ENCODE measurements around the gene KCTD11.

DNA sequence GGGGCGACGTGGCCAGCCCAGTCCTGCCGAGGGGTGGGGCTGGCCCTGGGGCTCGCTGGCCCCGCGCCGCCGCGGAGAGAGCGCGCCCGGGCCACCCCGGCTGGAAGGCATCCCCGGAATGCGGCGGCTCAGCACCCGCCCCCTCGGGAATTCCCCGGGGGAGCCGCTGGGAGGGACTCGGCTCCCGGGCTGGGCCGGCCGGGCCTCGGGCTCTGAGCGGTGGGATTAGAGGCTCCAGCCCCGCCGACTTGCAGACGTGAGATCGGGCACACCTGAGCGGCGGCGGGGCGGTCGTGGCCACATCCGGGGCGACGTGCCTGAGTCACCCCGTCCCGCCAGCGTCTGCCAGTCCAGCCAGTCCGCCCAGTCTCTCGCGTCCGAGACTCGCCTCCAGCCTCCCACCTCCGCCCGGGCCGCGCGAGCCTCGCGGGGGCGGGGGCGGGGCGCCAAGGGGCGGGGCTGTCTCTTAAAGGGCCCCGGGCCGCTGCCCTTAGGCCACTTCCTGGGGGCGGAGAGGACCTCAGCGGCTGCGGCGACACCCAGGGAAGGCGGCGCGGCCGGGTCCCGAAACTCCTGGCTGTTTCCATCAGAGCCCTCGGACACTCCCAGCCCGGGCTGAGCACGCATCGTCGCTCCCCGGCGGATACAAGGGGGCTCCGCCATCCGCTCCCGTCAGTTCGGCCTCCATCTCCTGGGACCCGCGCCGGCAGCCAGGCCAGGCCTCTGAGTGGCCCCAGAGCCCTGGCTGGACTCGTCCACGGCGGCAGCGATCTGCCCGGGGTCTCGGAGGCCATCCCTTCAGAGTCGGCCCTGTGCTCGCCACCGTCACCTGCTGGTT is at the start of gene KCTD11:
- TF ChIP-seq, protein P1, sequence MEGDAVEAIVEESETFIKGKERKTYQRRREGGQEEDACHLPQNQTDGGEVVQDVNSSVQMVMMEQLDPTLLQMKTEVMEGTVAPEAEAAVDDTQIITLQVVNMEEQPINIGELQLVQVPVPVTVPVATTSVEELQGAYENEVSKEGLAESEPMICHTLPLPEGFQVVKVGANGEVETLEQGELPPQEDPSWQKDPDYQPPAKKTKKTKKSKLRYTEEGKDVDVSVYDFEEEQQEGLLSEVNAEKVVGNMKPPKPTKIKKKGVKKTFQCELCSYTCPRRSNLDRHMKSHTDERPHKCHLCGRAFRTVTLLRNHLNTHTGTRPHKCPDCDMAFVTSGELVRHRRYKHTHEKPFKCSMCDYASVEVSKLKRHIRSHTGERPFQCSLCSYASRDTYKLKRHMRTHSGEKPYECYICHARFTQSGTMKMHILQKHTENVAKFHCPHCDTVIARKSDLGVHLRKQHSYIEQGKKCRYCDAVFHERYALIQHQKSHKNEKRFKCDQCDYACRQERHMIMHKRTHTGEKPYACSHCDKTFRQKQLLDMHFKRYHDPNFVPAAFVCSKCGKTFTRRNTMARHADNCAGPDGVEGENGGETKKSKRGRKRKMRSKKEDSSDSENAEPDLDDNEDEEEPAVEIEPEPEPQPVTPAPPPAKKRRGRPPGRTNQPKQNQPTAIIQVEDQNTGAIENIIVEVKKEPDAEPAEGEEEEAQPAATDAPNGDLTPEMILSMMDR (IDR thresholded peaks at IDR 0.05; ENCODE audit: low read depth, low read length, missing input control), result no peak
- TF ChIP-seq EGR1 (IDR thresholded peaks at IDR 0.05; ENCODE audit: low read depth in 2 of 2) (peak; percentile 50 to 93), GABPA (IDR thresholded peaks at IDR 0.05 in 1 of 2, conservative IDR thresholded peaks at IDR 0.05 in 1 of 2) (no peak), HNF4A (conservative IDR thresholded peaks at IDR 0.05) (no peak), JUND (IDR thresholded peaks at IDR 0.05) (no peak), RAD21 (IDR thresholded peaks at IDR 0.05) (no peak), RXRA (IDR thresholded peaks at IDR 0.05) (no peak), YY1 (IDR thresholded peaks at IDR 0.05) (peak; percentile 33), TAF1 (conservative IDR thresholded peaks at IDR 0.05) (no peak)
- TF ChIP-seq, protein P2, sequence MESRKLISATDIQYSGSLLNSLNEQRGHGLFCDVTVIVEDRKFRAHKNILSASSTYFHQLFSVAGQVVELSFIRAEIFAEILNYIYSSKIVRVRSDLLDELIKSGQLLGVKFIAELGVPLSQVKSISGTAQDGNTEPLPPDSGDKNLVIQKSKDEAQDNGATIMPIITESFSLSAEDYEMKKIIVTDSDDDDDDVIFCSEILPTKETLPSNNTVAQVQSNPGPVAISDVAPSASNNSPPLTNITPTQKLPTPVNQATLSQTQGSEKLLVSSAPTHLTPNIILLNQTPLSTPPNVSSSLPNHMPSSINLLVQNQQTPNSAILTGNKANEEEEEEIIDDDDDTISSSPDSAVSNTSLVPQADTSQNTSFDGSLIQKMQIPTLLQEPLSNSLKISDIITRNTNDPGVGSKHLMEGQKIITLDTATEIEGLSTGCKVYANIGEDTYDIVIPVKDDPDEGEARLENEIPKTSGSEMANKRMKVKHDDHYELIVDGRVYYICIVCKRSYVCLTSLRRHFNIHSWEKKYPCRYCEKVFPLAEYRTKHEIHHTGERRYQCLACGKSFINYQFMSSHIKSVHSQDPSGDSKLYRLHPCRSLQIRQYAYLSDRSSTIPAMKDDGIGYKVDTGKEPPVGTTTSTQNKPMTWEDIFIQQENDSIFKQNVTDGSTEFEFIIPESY (IDR thresholded peaks at IDR 0.05), result no peak
- TF ChIP-seq, protein P3, sequence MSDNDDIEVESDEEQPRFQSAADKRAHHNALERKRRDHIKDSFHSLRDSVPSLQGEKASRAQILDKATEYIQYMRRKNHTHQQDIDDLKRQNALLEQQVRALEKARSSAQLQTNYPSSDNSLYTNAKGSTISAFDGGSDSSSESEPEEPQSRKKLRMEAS (IDR thresholded peaks at IDR 0.05), result no peak
- TF ChIP-seq, protein P4, sequence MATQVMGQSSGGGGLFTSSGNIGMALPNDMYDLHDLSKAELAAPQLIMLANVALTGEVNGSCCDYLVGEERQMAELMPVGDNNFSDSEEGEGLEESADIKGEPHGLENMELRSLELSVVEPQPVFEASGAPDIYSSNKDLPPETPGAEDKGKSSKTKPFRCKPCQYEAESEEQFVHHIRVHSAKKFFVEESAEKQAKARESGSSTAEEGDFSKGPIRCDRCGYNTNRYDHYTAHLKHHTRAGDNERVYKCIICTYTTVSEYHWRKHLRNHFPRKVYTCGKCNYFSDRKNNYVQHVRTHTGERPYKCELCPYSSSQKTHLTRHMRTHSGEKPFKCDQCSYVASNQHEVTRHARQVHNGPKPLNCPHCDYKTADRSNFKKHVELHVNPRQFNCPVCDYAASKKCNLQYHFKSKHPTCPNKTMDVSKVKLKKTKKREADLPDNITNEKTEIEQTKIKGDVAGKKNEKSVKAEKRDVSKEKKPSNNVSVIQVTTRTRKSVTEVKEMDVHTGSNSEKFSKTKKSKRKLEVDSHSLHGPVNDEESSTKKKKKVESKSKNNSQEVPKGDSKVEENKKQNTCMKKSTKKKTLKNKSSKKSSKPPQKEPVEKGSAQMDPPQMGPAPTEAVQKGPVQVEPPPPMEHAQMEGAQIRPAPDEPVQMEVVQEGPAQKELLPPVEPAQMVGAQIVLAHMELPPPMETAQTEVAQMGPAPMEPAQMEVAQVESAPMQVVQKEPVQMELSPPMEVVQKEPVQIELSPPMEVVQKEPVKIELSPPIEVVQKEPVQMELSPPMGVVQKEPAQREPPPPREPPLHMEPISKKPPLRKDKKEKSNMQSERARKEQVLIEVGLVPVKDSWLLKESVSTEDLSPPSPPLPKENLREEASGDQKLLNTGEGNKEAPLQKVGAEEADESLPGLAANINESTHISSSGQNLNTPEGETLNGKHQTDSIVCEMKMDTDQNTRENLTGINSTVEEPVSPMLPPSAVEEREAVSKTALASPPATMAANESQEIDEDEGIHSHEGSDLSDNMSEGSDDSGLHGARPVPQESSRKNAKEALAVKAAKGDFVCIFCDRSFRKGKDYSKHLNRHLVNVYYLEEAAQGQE (IDR thresholded peaks at IDR 0.05), result no peak

Data from liver (tissue), 3 donors.